Progenitor cell of endocrine pancreas (in vitro differentiated cells): ENCODE measurements around the gene SLC12A1. TPM values are rescaled to one million over a fixed set of nuclear protein-coding genes. Genes with fewer than 3 reads are reported as not detected.

Experiments
- DNase-seq: peaks from one replicate; pipeline ENCODE4 v3.0.0; 2021; ENCODE audit warnings: low spot score; ENCODE audit not compliant: unreplicated experiment
- H3K27ac Mint-ChIP-seq: 2 replicates; pipeline ENCODE4 v1.8.0; 2021; ENCODE audit warnings: mild to moderate bottlenecking, moderate library complexity, mixed read lengths
- H3K27me3 Mint-ChIP-seq: 2 replicates; pipeline ENCODE4 v1.8.0; 2021; ENCODE audit warnings: mixed read lengths
- H3K36me3 Mint-ChIP-seq: 2 replicates; pipeline ENCODE4 v1.8.0; 2022; ENCODE audit warnings: mixed read lengths; ENCODE audit not compliant: insufficient read depth
- H3K4me1 Mint-ChIP-seq: 2 replicates; pipeline ENCODE4 v1.8.0; 2021; ENCODE audit warnings: low read depth, mixed read lengths
- H3K4me3 Mint-ChIP-seq: 2 replicates; pipeline ENCODE4 v1.8.0; 2021; ENCODE audit warnings: low read depth, mild to moderate bottlenecking, moderate library complexity, mixed read lengths
- H3K9me3 Mint-ChIP-seq: 2 replicates; pipeline ENCODE4 v1.8.0; 2021; ENCODE audit warnings: low read depth, mixed read lengths
- CTCF ChIP-seq: fragments of 200-600 bp; sonication (generic); IDR thresholded peaks from one replicate; pipeline ENCODE4 v1.5.0; 2021; ENCODE audit warnings: antibody characterized with exemption, mild to moderate bottlenecking; ENCODE audit not compliant: unreplicated experiment
- total RNA-seq: library from RNA; stranded (reverse); gene quantifications from 2 replicates; pipeline ENCODE4 v1.2.1, GENCODE V29; 2021

Gene SLC12A1
- total RNA-seq, 1 donor from 2014 or later, result not detected

- no peaks in the 10 kb centered on the region for H3K36me3 Mint-ChIP-seq
- no peak for DNase-seq
- H3K27ac Mint-ChIP-seq, result no peak overlapping the region
- peaks cover 8% of the 10 kb centered on the region for H3K27me3 Mint-ChIP-seq
- no peaks in the 10 kb centered on the region for H3K4me1 Mint-ChIP-seq
- no peak for TF ChIP-seq CTCF
- H3K9me3 Mint-ChIP-seq, result no peaks in the 10 kb centered on the region
- no peak overlapping the region for H3K4me3 Mint-ChIP-seq
Observed at GRCh38 chr15:48233246-48233645, 27.1 kb downstream of the SLC12A1 start.

GRCh38 chr15:48239334-48239733 is 33.2 kb downstream of the SLC12A1 start:
- H3K36me3 Mint-ChIP-seq, result no peaks in the 10 kb centered on the region
- H3K4me1 Mint-ChIP-seq, result no peaks in the 10 kb centered on the region
- no peak overlapping the region for H3K27ac Mint-ChIP-seq
- no peak for TF ChIP-seq CTCF
- no peaks in the 10 kb centered on the region for H3K9me3 Mint-ChIP-seq
- peaks cover 9% of the 10 kb centered on the region for H3K27me3 Mint-ChIP-seq
- no peak overlapping the region for H3K4me3 Mint-ChIP-seq
- DNase-seq, result no peak

GRCh38 chr15:48242015-48242414 is 35.9 kb downstream of the SLC12A1 start:
- no peaks in the 10 kb centered on the region for H3K4me1 Mint-ChIP-seq
- DNase-seq, result no peak
- H3K4me3 Mint-ChIP-seq, result no peak overlapping the region
- H3K36me3 Mint-ChIP-seq, result no peaks in the 10 kb centered on the region
- peaks cover 9% of the 10 kb centered on the region for H3K27me3 Mint-ChIP-seq
- no peak for TF ChIP-seq CTCF
- H3K27ac Mint-ChIP-seq, result no peak overlapping the region
- H3K9me3 Mint-ChIP-seq, result no peaks in the 10 kb centered on the region

- Mint-ChIP-seq H3K36me3 (no peaks in the 10 kb centered on the region), H3K9me3 (no peaks in the 10 kb centered on the region), H3K4me1 (no peaks in the 10 kb centered on the region), H3K4me3 (no peak overlapping the region), H3K27ac (no peak overlapping the region), H3K27me3 (peaks cover 9% of the 10 kb centered on the region)
- no peak for DNase-seq
- no peak for TF ChIP-seq CTCF
Observed at GRCh38 chr15:48242535-48242934, 36.4 kb downstream of the SLC12A1 start.

GRCh38 chr15:48244921-48245320 is 38.8 kb downstream of the SLC12A1 start:
- TF ChIP-seq CTCF, result no peak
- H3K36me3 Mint-ChIP-seq, result no peaks in the 10 kb centered on the region
- H3K4me1 Mint-ChIP-seq, result no peaks in the 10 kb centered on the region
- H3K27me3 Mint-ChIP-seq, result peaks cover 5% of the 10 kb centered on the region
- H3K4me3 Mint-ChIP-seq, result no peak overlapping the region
- H3K9me3 Mint-ChIP-seq, result no peaks in the 10 kb centered on the region
- no peak overlapping the region for H3K27ac Mint-ChIP-seq
- DNase-seq, result no peak
